Caco-2 (cell line): ENCODE measurements around the gene BCL2L2. TPM values are rescaled to one million over a fixed set of nuclear protein-coding genes. Genes with fewer than 3 reads are reported as not detected.

Experiments
- BruUV-seq: library from RNA; stranded (reverse); fragments of 400-500 nt; replicated peaks from 2 replicates; lab custom pipeline; 2021; lab: Mats Ljungman, UMichigan
- CTCF ChIA-PET: fragments of 300-600 bp; sonication (Branson Sonifier 250); formaldehyde crosslinking; loops from one replicate; lab custom pipeline; 2022; ENCODE audit warnings: antibody characterized with exemption; lab: Charles Lee
- POLR2A ChIA-PET: fragments of 300-600 bp; sonication (Branson Sonifier 250); formaldehyde crosslinking; loops from one replicate; lab custom pipeline; 2022; ENCODE audit warnings: antibody characterized with exemption; lab: Charles Lee
- DNase-seq, 2 experiments: peaks; one replicate each; pipeline versions ENCODE4 v3.0.0 to v3.0.0-alpha.2; 2020 to 2022
- H3K27me3 ChIP-seq: replicated peaks from 2 replicates; pipeline ENCODE4 v1.6.0; 2011; ENCODE audit warnings: low read length; ENCODE audit not compliant: control insufficient read depth, insufficient read depth
- H3K36me3 ChIP-seq: 2 replicates; pipeline ENCODE4 v1.5.1; 2011; ENCODE audit warnings: low read length; ENCODE audit not compliant: control insufficient read depth, insufficient read depth
- H3K4me1 ChIP-seq: fragments of 250-450 bp; sonication (Bioruptor Pico); 2 replicates; pipeline ENCODE4 v1.5.1; 2020; ENCODE audit warnings: mild to moderate bottlenecking
- H3K4me3 ChIP-seq: 2 replicates; pipeline ENCODE4 v1.5.1; 2011; ENCODE audit warnings: low read depth, mild to moderate bottlenecking, control low read depth, low read length
- H3K9me3 ChIP-seq: fragments of 250-450 bp; sonication (Bioruptor Pico); 2 replicates; pipeline ENCODE4 v1.5.1; 2020; ENCODE audit warnings: mild to moderate bottlenecking, moderate library complexity
- H3K27ac Mint-ChIP-seq: one replicate; pipeline ENCODE4 v1.8.0; 2022; ENCODE audit warnings: mixed read lengths; ENCODE audit not compliant: unreplicated experiment
- H3K27me3 Mint-ChIP-seq: one replicate; pipeline ENCODE4 v1.8.0; 2022; ENCODE audit warnings: mixed read lengths; ENCODE audit not compliant: insufficient read depth, unreplicated experiment
- H3K36me3 Mint-ChIP-seq: one replicate; pipeline ENCODE4 v1.8.0; 2022; ENCODE audit warnings: mild to moderate bottlenecking, mixed read lengths; ENCODE audit not compliant: insufficient read depth, unreplicated experiment
- H3K4me1 Mint-ChIP-seq: one replicate; pipeline ENCODE4 v1.8.0; 2022; ENCODE audit warnings: low read depth, mixed read lengths; ENCODE audit not compliant: unreplicated experiment
- H3K4me3 Mint-ChIP-seq: one replicate; pipeline ENCODE4 v1.8.0; 2022; ENCODE audit warnings: mild to moderate bottlenecking, moderate library complexity, mixed read lengths; ENCODE audit not compliant: unreplicated experiment
- H3K9me3 Mint-ChIP-seq: one replicate; pipeline ENCODE4 v1.8.0; 2022; ENCODE audit warnings: mixed read lengths; ENCODE audit not compliant: unreplicated experiment
- CTCF ChIP-seq, 2 experiments: fragments of 200-600 bp in 1 of 2; IDR thresholded peaks; 1 replicate in 1 of 2; 2 replicates in 1 of 2; pipeline versions ENCODE4 v1.5.1 to v1.8.0; 2011 to 2022; ENCODE audit warnings: antibody characterized with exemption in 1 of 2, control low read depth in 1 of 2, inconsistent platforms in 1 of 2, low read depth in 1 of 2, low read length in 1 of 2, mild to moderate bottlenecking in 1 of 2, moderate library complexity in 1 of 2; ENCODE audit not compliant: insufficient read depth in 1 of 2, severe bottlenecking in 1 of 2, unreplicated experiment in 1 of 2
- intact Hi-C: fragments of 100-400 bp; cut with micrococcal nuclease; formaldehyde crosslinking; loops from one replicate; pipeline ENCODE4 v1.10.0; 2022; ENCODE audit not compliant: unreplicated experiment
- total RNA-seq: library from RNA; stranded (reverse); gene quantifications from 2 replicates; pipeline ENCODE4 v1.2.3, GENCODE V29; 2022

The BCL2L2 gene
- total RNA-seq, 1 experiment from 2014 or later = 20.8 TPM

DNA sequence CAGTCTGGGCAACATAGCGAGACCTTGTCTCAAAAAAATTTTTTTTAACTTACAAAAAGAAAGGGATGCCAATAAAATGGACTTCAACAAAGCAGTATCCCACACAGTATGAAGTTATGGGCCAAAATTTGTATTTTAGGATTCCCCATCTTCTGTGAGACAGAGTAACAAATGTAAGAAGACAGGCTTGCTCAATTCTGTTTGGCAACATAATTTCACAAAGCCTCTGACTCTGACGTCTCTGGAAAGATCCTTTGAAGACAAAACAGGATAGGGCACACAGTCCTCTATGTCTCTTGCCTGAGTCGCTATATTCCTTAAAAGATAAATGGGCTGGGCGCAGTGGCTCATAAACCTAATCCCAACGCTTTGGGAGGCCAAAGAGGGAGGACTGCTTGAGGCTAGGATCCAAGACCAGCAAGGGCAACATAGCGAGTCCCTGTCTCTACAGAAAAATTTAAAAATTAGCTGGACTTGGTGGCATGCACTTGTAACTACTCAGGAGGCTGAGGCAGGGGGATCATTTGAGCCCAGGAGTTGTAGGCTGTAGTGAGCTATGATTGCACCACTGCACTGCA is 19.6 kb upstream of the BCL2L2 start:
- peak overlapping the region; percentile 90 for H3K4me3 Mint-ChIP-seq
- no peaks in the 10 kb centered on the region for H3K9me3 Mint-ChIP-seq
- CTCF ChIA-PET = interaction anchor here (1.0 to 2.9 kb wide), 6 partner anchors 14 to 229 kb away, joined by 3 to 19 read pairs (median 4); partner anchors contain the start of genes BCL2L2 and PABPN1
- peaks cover 6% of the 10 kb centered on the region for H3K4me1 Mint-ChIP-seq
- no TSS peak for BruUV-seq
- Histone ChIP-seq H3K36me3 (no peaks in the 10 kb centered on the region), H3K27me3 (no peaks in the 10 kb centered on the region), H3K4me3 (peak overlapping the region; percentile 41), H3K9me3 (no peaks in the 10 kb centered on the region), H3K4me1 (0 out of 2 replicates have a peak, but pooled peaks cover 4% of the 10 kb centered on the region)
- no peak for DNase-seq
- H3K36me3 Mint-ChIP-seq = peaks cover 18% of the 10 kb centered on the region
- intact Hi-C loops = loop anchor here (1.0 to 2.0 kb wide), 6 partner anchors 8 to 50 kb away; partner anchors contain the start of genes BCL2L2, PABPN1 and RNF212B
- TF ChIP-seq CTCF (IDR thresholded peaks at IDR 0.05; ENCODE audit: insufficient read depth in 1 of 2, low read depth in 1 of 2, low read length in 1 of 2, severe bottlenecking in 1 of 2, unreplicated experiment in 1 of 2) = no peak
- no peaks in the 10 kb centered on the region for H3K27me3 Mint-ChIP-seq
- POLR2A ChIA-PET = interaction anchor here (1.1 to 2.3 kb wide), 3 partner anchors 14 to 34 kb away, joined by 6 to 31 read pairs (median 12); partner anchors contain the start of genes BCL2L2 and PABPN1
- peak overlapping the region; percentile 95 for H3K27ac Mint-ChIP-seq

GRCh38 chr14:23294734-23295561 is 11.7 kb upstream of the BCL2L2 start:
- no peaks in the 10 kb centered on the region for H3K4me1 Mint-ChIP-seq
- H3K9me3 Mint-ChIP-seq = no peaks in the 10 kb centered on the region
- peaks cover 8% of the 10 kb centered on the region; the same call in 1 of the 2 replicates for H3K4me1 ChIP-seq
- H3K36me3 ChIP-seq = no peaks in the 10 kb centered on the region
- intact Hi-C loops = loop anchor here (1.0 to 5.0 kb wide), 2 partner anchors 9 to 193 kb away; partner anchors contain the start of genes CIROP and HOMEZ
- no peaks in the 10 kb centered on the region for H3K27me3 ChIP-seq
- H3K27me3 Mint-ChIP-seq = no peaks in the 10 kb centered on the region
- POLR2A ChIA-PET = no interaction called here
- CTCF ChIA-PET = interaction anchor here (0.5 to 0.9 kb wide), 2 partner anchors 18 to 257 kb away, joined by 5 to 7 read pairs; no protein-coding TSS in a partner anchor
- peak in 1 of 2 experiments; percentile 59 for DNase-seq
- H3K4me3 Mint-ChIP-seq = no peak overlapping the region
- no peak overlapping the region for H3K27ac Mint-ChIP-seq
- H3K4me3 ChIP-seq = no peak overlapping the region
- no peaks in the 10 kb centered on the region for H3K9me3 ChIP-seq
- peak; percentile 80 to 85 for TF ChIP-seq CTCF (IDR thresholded peaks at IDR 0.05; ENCODE audit: insufficient read depth in 1 of 2, low read depth in 1 of 2, low read length in 1 of 2, severe bottlenecking in 1 of 2, unreplicated experiment in 1 of 2)
- no TSS peak for BruUV-seq
- peaks cover 5% of the 10 kb centered on the region for H3K36me3 Mint-ChIP-seq
